HCT116 (cell line): Measurements from ENCODE around the gene MCEMP1. TPM values are rescaled to one million over a fixed set of nuclear protein-coding genes. Genes with fewer than 3 reads are reported as not detected.

Source experiments
- ATAC-seq: fragments of 200-7000 bp; cut with Tn5 transposase; 2 replicates; pipeline ENCODE4 v1.9.1; 2020; ENCODE audit warnings: mild to moderate bottlenecking, moderate library complexity
- BruUV-seq: library from RNA; stranded (reverse); fragments of 400-500 nt; replicated peaks from 2 replicates; lab custom pipeline; 2021; lab: Mats Ljungman, UMichigan
- CTCF ChIA-PET: fragments of 300-600 bp; sonication (Branson Sonifier 250); formaldehyde crosslinking; loops from one replicate; lab custom pipeline; 2021; ENCODE audit warnings: antibody characterized with exemption; lab: Charles Lee
- POLR2A ChIA-PET: fragments of 300-600, 350-600 bp; sonication (Branson Sonifier 250); formaldehyde crosslinking; loops from one replicate; lab custom pipeline; 2021; ENCODE audit warnings: antibody characterized with exemption; lab: Charles Lee
- RAD21 ChIA-PET, 2 experiments: fragments of 300-600 bp; sonication (Branson Sonifier 250); formaldehyde crosslinking; loops; one replicate each; lab custom pipeline; 2023; ENCODE audit warnings: low total read pairs in 2 of 2; ENCODE audit not compliant: uncharacterized antibody in 2 of 2, unreplicated experiment in 2 of 2, low non-redundant PET in 1 of 2; lab: Charles Lee
- DNase-seq: peaks from one replicate; pipeline ENCODE4 v3.0.0-alpha.2; 2010; ENCODE audit warnings: low read depth, low spot score
- H2AFZ ChIP-seq: fragments of 200-600 bp; shearing (Covaris generic), sonication (generic); 2 replicates; pipeline ENCODE4 v1.6.1; 2017; ENCODE audit warnings: low read depth, mixed run types, mixed read lengths, antibody characterized with exemption, low read length; ENCODE audit not compliant: poor library complexity, severe bottlenecking
- H3K27ac ChIP-seq: 2 replicates; pipeline ENCODE4 v1.5.1; 2012; ENCODE audit warnings: low read depth, low read length
- H3K27me3 ChIP-seq: fragments of 200-600 bp; sonication (generic); 2 replicates; pipeline ENCODE4 v1.6.1; 2016; ENCODE audit warnings: mixed run types, low read length, mixed read lengths; ENCODE audit not compliant: insufficient read depth
- H3K36me3 ChIP-seq, 2 experiments: fragments of 200-500 bp in 1 of 2; fragments of 200-600 bp in 1 of 2; sonication (Bioruptor generic) in 1 of 2; sonication (generic) in 1 of 2; 2 replicates each; pipeline versions ENCODE4 v1.5.1 to v1.6.1; 2014 to 2016; ENCODE audit warnings: low read length in 2 of 2, inconsistent platforms in 1 of 2, mixed read lengths in 1 of 2, mixed run types in 1 of 2; ENCODE audit not compliant: insufficient read depth in 2 of 2, control insufficient read depth in 1 of 2
- H3K4me1 ChIP-seq, 2 experiments: fragments of 200-600 bp in 1 of 2; sonication (generic) in 1 of 2; 2 replicates each; pipeline versions ENCODE4 v1.5.1 to v1.6.1; 2012 to 2017; ENCODE audit warnings: low read length in 2 of 2, inconsistent platforms in 1 of 2, mild to moderate bottlenecking in 1 of 2, mixed read lengths in 1 of 2, mixed run types in 1 of 2, moderate library complexity in 1 of 2; ENCODE audit not compliant: insufficient read depth in 2 of 2, control insufficient read depth in 1 of 2
- H3K4me2 ChIP-seq: fragments of 200-600 bp; sonication (generic); 2 replicates; pipeline ENCODE4 v1.6.1; 2017; ENCODE audit warnings: mixed run types, low read length, mixed read lengths
- H3K4me3 ChIP-seq, 2 experiments: fragments of 200-600 bp in 1 of 2; sonication (generic) in 1 of 2; replicated peaks in 1 of 2; 2 replicates each; pipeline ENCODE4 v1.5.1; 2011 to 2016; ENCODE audit warnings: low read length in 2 of 2, control low read depth in 1 of 2, low read depth in 1 of 2, mild to moderate bottlenecking in 1 of 2, mixed read lengths in 1 of 2, mixed run types in 1 of 2
- H3K79me2 ChIP-seq: fragments of 200-600 bp; sonication (generic); 2 replicates; pipeline ENCODE4 v1.6.1; 2017; ENCODE audit warnings: mild to moderate bottlenecking, mixed run types, low read length, moderate library complexity, mixed read lengths; ENCODE audit not compliant: insufficient read depth
- H3K9ac ChIP-seq: fragments of 200-600 bp; sonication (generic); 2 replicates; pipeline ENCODE4 v1.6.1; 2016; ENCODE audit warnings: low read length, mixed read lengths
- H3K9me2 ChIP-seq: fragments of 200-600 bp; sonication (generic), shearing (Covaris generic); 2 replicates; pipeline ENCODE4 v1.6.1; 2017; ENCODE audit warnings: mixed run types, mild to moderate bottlenecking, moderate library complexity; ENCODE audit not compliant: insufficient read depth
- H3K9me3 ChIP-seq, 2 experiments: fragments of 200-500 bp in 1 of 2; fragments of 200-600 bp in 1 of 2; sonication (Bioruptor generic) in 1 of 2; sonication (generic) in 1 of 2; 2 replicates each; pipeline ENCODE4 v1.6.1; 2014 to 2017; ENCODE audit warnings: low read length in 2 of 2, mixed read lengths in 2 of 2, inconsistent platforms in 1 of 2, low read depth in 1 of 2, mild to moderate bottlenecking in 1 of 2, mixed run types in 1 of 2, moderate library complexity in 1 of 2; ENCODE audit not compliant: control insufficient read depth in 1 of 2, insufficient read depth in 1 of 2
- H4K20me1 ChIP-seq: fragments of 200-600 bp; sonication (generic), shearing (Covaris generic); 2 replicates; pipeline ENCODE4 v1.6.1; 2017; ENCODE audit warnings: mixed run types, mild to moderate bottlenecking, moderate library complexity; ENCODE audit not compliant: insufficient read depth
- EGR1 ChIP-seq: IDR thresholded peaks from 2 replicates; pipeline ENCODE4 v1.6.1; 2012; ENCODE audit warnings: low read depth
- FOSL1 ChIP-seq: IDR thresholded peaks from 2 replicates; pipeline ENCODE4 v1.6.1; 2012; ENCODE audit warnings: low read depth
- JUND ChIP-seq: IDR thresholded peaks from 2 replicates; pipeline ENCODE4 v1.6.1; 2012
- POLR2A ChIP-seq: IDR thresholded peaks from 2 replicates; pipeline ENCODE4 v1.7.0; 2011; ENCODE audit warnings: borderline replicate concordance; ENCODE audit not compliant: insufficient read depth, insufficient read length; ENCODE audit errors: extremely low read depth
- POLR2AphosphoS5 ChIP-seq: IDR thresholded peaks from 2 replicates; pipeline ENCODE4 v1.6.1; 2011; ENCODE audit warnings: mild to moderate bottlenecking, low read depth, low read length, moderate library complexity
- RAD21 ChIP-seq: IDR thresholded peaks from 2 replicates; pipeline ENCODE4 v1.6.1; 2012; ENCODE audit warnings: low read depth, mild to moderate bottlenecking
- TCF7L2 ChIP-seq: IDR thresholded peaks from 2 replicates; pipeline ENCODE4 v1.7.0; 2011; ENCODE audit warnings: borderline replicate concordance, inconsistent platforms; ENCODE audit not compliant: insufficient read depth, insufficient read length; ENCODE audit errors: extremely low read depth
- YY1 ChIP-seq: IDR thresholded peaks from 2 replicates; pipeline ENCODE4 v1.6.1; 2011; ENCODE audit warnings: low read length, low read depth, moderate library complexity, mild to moderate bottlenecking; ENCODE audit not compliant: insufficient replicate concordance; ENCODE audit errors: extremely low read depth
- ZFX ChIP-seq: fragments of 450-650 bp; IDR thresholded peaks from 2 replicates; pipeline ENCODE4 v1.6.1; 2017
- intact Hi-C: fragments of 100-400 bp; cut with micrococcal nuclease; formaldehyde crosslinking; loops from 2 replicates; pipeline ENCODE4 v1.10.0; 2022
- total RNA-seq: library from RNA; stranded (reverse); gene quantifications from one replicate; pipeline ENCODE4 v1.2.1, GENCODE V29; 2021; ENCODE audit not compliant: unreplicated experiment
- TF ChIP-seq, protein P1 (sequence below): IDR thresholded peaks from 2 replicates; pipeline ENCODE4 v1.6.1; 2012
- TF ChIP-seq, protein P2 (sequence below): IDR thresholded peaks from 2 replicates; pipeline ENCODE4 v1.6.1; 2012; ENCODE audit warnings: low read depth
- TF ChIP-seq, protein P3 (sequence below), 3 experiments: fragments of 200-600 bp in 1 of 3; sonication (generic) in 1 of 3; IDR thresholded peaks in 2 of 3; conservative IDR thresholded peaks in 1 of 3; 2 replicates each; pipeline ENCODE4 v1.5.1; 2012 to 2017; ENCODE audit warnings: low read depth in 2 of 3, low read length in 2 of 3, antibody characterized with exemption in 1 of 3, borderline replicate concordance in 1 of 3, control low read depth in 1 of 3, mild to moderate bottlenecking in 1 of 3, mixed read lengths in 1 of 3, mixed run types in 1 of 3, moderate library complexity in 1 of 3; ENCODE audit not compliant: insufficient read depth in 1 of 3

Gene MCEMP1
- total RNA-seq, 1 experiment from 2014 or later: not detected

DNA sequence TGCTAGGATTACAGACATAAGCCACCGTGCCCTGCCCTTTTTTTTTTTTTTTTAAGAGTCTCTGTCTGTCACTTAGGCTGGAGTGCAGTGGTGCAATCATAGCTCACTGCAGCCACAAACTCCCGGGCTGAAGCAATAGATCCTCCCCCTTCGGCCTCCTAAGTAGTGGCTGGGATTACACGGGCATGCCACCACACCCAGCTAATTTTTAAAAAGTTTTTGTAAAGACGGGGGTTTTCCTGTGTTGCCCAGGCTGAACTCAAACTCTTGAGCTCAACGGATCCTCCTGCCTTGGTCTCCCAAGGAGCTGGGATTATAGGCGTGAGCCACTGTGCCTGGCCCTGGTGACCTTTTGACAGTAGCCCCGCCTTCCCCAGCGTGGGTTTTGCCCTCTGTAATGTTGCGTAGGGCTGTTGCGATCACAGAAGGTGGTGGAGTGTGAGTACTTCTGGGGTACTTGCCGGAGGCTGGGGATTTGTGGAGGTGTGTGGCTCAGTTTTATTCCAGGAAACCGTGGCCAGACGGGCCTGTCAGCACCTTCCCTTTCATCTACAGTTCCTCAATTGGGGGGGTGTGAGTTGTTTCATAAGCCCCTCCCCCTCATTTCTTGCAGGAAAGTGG, 19.6 kb upstream of the MCEMP1 start (continued):
- TF ChIP-seq, protein P1, sequence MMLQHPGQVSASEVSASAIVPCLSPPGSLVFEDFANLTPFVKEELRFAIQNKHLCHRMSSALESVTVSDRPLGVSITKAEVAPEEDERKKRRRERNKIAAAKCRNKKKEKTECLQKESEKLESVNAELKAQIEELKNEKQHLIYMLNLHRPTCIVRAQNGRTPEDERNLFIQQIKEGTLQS: no peak
- TF ChIP-seq FOSL1: no peak
- TF ChIP-seq POLR2AphosphoS5: no peak
- no peak for TF ChIP-seq EGR1
- no peak for TF ChIP-seq YY1
- TF ChIP-seq JUND: no peak

DNA sequence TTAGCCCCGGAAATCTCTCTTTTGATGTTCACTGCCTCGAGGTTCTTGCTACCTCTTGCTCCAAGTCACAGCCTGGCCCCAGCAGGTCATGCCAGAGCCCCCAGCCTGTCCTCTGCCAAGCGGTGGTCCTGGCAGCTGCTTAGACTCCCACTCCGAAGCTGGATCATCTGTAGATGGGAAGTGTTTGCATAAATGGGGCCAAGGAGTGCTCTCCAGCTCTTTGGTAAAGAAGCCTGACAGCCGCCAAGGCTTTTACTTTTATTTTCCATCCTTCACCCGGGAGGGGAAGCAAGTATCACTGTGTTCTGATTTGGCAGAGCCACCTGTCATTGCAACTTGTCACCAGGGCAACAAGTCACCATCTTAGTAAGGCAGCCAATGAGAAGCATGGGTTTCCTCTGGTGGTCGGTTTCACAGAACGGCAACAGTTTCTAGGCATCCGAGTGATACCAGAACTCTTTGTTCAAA, 18.6 kb upstream of the MCEMP1 start:
- no peak overlapping the region for H3K27ac ChIP-seq
- ATAC-seq: no peak
- no peak for TF ChIP-seq POLR2AphosphoS5
- no peak for TF ChIP-seq TCF7L2
- TF ChIP-seq JUND: no peak
- TF ChIP-seq ZFX: no peak
- TF ChIP-seq RAD21: no peak
- TF ChIP-seq POLR2A: no peak
- TF ChIP-seq, protein P2, sequence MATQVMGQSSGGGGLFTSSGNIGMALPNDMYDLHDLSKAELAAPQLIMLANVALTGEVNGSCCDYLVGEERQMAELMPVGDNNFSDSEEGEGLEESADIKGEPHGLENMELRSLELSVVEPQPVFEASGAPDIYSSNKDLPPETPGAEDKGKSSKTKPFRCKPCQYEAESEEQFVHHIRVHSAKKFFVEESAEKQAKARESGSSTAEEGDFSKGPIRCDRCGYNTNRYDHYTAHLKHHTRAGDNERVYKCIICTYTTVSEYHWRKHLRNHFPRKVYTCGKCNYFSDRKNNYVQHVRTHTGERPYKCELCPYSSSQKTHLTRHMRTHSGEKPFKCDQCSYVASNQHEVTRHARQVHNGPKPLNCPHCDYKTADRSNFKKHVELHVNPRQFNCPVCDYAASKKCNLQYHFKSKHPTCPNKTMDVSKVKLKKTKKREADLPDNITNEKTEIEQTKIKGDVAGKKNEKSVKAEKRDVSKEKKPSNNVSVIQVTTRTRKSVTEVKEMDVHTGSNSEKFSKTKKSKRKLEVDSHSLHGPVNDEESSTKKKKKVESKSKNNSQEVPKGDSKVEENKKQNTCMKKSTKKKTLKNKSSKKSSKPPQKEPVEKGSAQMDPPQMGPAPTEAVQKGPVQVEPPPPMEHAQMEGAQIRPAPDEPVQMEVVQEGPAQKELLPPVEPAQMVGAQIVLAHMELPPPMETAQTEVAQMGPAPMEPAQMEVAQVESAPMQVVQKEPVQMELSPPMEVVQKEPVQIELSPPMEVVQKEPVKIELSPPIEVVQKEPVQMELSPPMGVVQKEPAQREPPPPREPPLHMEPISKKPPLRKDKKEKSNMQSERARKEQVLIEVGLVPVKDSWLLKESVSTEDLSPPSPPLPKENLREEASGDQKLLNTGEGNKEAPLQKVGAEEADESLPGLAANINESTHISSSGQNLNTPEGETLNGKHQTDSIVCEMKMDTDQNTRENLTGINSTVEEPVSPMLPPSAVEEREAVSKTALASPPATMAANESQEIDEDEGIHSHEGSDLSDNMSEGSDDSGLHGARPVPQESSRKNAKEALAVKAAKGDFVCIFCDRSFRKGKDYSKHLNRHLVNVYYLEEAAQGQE: no peak
- TF ChIP-seq, protein P3, sequence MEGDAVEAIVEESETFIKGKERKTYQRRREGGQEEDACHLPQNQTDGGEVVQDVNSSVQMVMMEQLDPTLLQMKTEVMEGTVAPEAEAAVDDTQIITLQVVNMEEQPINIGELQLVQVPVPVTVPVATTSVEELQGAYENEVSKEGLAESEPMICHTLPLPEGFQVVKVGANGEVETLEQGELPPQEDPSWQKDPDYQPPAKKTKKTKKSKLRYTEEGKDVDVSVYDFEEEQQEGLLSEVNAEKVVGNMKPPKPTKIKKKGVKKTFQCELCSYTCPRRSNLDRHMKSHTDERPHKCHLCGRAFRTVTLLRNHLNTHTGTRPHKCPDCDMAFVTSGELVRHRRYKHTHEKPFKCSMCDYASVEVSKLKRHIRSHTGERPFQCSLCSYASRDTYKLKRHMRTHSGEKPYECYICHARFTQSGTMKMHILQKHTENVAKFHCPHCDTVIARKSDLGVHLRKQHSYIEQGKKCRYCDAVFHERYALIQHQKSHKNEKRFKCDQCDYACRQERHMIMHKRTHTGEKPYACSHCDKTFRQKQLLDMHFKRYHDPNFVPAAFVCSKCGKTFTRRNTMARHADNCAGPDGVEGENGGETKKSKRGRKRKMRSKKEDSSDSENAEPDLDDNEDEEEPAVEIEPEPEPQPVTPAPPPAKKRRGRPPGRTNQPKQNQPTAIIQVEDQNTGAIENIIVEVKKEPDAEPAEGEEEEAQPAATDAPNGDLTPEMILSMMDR (IDR thresholded peaks at IDR 0.05 in 2 of 3, conservative IDR thresholded peaks at IDR 0.05 in 1 of 3; ENCODE audit: borderline replicate concordance in 1 of 3, insufficient read depth in 1 of 3, low read depth in 2 of 3, low read length in 2 of 3): no peak
- TF ChIP-seq, all 23 proteins: peak for 0
- RAD21 ChIA-PET: no interaction called here
- H3K4me3 ChIP-seq: no peak overlapping the region
- no peaks in the 10 kb centered on the region for H3K36me3 ChIP-seq
- CTCF ChIA-PET: interaction anchor here (1.2 kb wide), 1 partner anchor 90 kb away, joined by 3 read pairs; no protein-coding TSS in a partner anchor
- no peaks in the 10 kb centered on the region for H3K9me3 ChIP-seq
- H2AFZ ChIP-seq: no peak overlapping the region
- H3K9me2 ChIP-seq: no peaks in the 10 kb centered on the region
- no peak overlapping the region for H3K4me2 ChIP-seq
- no peak overlapping the region for H3K9ac ChIP-seq
- H3K79me2 ChIP-seq: no peaks in the 10 kb centered on the region
- POLR2A ChIA-PET: no interaction called here
- H4K20me1 ChIP-seq: no peaks in the 10 kb centered on the region
- H3K27me3 ChIP-seq: no peaks in the 10 kb centered on the region
- intact Hi-C loops: no loop called here
- DNase-seq: no peak
- BruUV-seq: no TSS peak
- no peaks in the 10 kb centered on the region for H3K4me1 ChIP-seq
